Choroid plexus epithelial cell (primary cell): ENCODE results near the gene FAM83E.

ENCODE experiments used
- DNase-seq: peaks from one replicate; pipeline ENCODE4 v3.0.0-alpha.2; 2010; ENCODE audit warnings: low read depth
- H3K4me3 ChIP-seq: 2 replicates; pipeline ENCODE4 v1.5.1; 2011; ENCODE audit warnings: low read depth, mild to moderate bottlenecking, control low read depth, low read length, moderate library complexity
- CTCF ChIP-seq: conservative IDR thresholded peaks from 2 replicates; pipeline ENCODE4 v1.5.1; 2011; ENCODE audit warnings: low read depth, mild to moderate bottlenecking, control low read depth, inconsistent platforms, low read length, moderate library complexity

FAM83E gene

GRCh38 chr19:48627201-48627864 lies 12.5 kb upstream of the FAM83E start:
- no peak for TF ChIP-seq CTCF
- DNase-seq = no peak
- H3K4me3 ChIP-seq = no peak overlapping the region

- H3K4me3 ChIP-seq = no peak overlapping the region
- DNase-seq = no peak
- no peak for TF ChIP-seq CTCF
Observed at GRCh38 chr19:48625891-48626327, 11.0 kb upstream of the FAM83E start.

GRCh38 chr19:48624791-48625723 lies 10.2 kb upstream of the FAM83E start:
- H3K4me3 ChIP-seq = peak overlapping the region; percentile 70
- no peak for DNase-seq
- TF ChIP-seq CTCF = no peak

- peak overlapping the region; percentile 70 for H3K4me3 ChIP-seq
- DNase-seq = peak; percentile 99
- TF ChIP-seq CTCF = no peak
Observed at GRCh38 chr19:48624067-48624594, 9.3 kb upstream of the FAM83E start.

GRCh38 chr19:48623556-48624066 lies 8.7 kb upstream of the FAM83E start:
- no peak for TF ChIP-seq CTCF
- no peak for DNase-seq
- peak overlapping the region; percentile 50 for H3K4me3 ChIP-seq

GRCh38 chr19:48619692-48620585 lies 5.1 kb upstream of the FAM83E start:
- no peak for DNase-seq
- peak; percentile 2 for TF ChIP-seq CTCF
- H3K4me3 ChIP-seq = peak overlapping the region; percentile 99
